Adrenal gland (tissue), 12 donors: Measurements from ENCODE around the gene C4orf33. TPM values are rescaled to one million over a fixed set of nuclear protein-coding genes. Genes with fewer than 3 reads are reported as not detected.

Source experiments
- DNase-seq, 7 donors: peaks; one replicate each; pipeline ENCODE4 v3.0.0-alpha.2; 2019 to 2020
- H3K27ac ChIP-seq, 5 donors: fragments of 200-600 bp; sonication (generic) in 4 of 5; 1 replicate in 3 of 5; 2 replicates in 2 of 5; pipeline versions ENCODE4 v1.5.1 to v1.8.0; 2016 to 2020; ENCODE audit warnings: mild to moderate bottlenecking in 1 of 5
- H3K27me3 ChIP-seq: fragments of 200-600 bp; 2 replicates; pipeline ENCODE4 v1.8.0; 2021
- H3K36me3 ChIP-seq, 2 donors: fragments of 200-600 bp; replicated peaks in 1 of 2; 1 replicate in 1 of 2; 2 replicates in 1 of 2; pipeline versions ENCODE4 v1.5.1 to v1.8.0; 2018 to 2022
- H3K4me1 ChIP-seq, 2 donors: fragments of 200-600 bp; replicated peaks in 1 of 2; 1 replicate in 1 of 2; 2 replicates in 1 of 2; pipeline versions ENCODE4 v1.5.1 to v1.8.0; 2018 to 2021
- H3K4me3 ChIP-seq, 4 donors: fragments of 200-600 bp; sonication (generic) in 3 of 4; one replicate each; pipeline ENCODE4 v1.5.1; 2016 to 2018
- H3K9me3 ChIP-seq, 3 donors: fragments of 200-600 bp; sonication (generic) in 1 of 3; replicated peaks in 1 of 3; 1 replicate in 2 of 3; 2 replicates in 1 of 3; pipeline versions ENCODE4 v1.5.1 to v1.8.0; 2016 to 2021
- POLR2A ChIP-seq, 2 donors: fragments of 450-650 bp; IDR thresholded peaks; one replicate each; pipeline ENCODE4 v1.6.1; 2017; ENCODE audit warnings: antibody characterized with exemption in 2 of 2, mild to moderate bottlenecking in 2 of 2, moderate library complexity in 1 of 2
- WGBS, 4 donors: extraction: QIAGEN DNeasy Blood & Tissue Kit in 2 of 4; methylation state at CpG; one replicate each; pipeline versions ENCODE4 v1.1.5 to v1.1.7; 2013 to 2017; 5-methylcytosine and 5-hydroxymethylcytosine counted together
- intact Hi-C, 2 donors: fragments of 100-400 bp; cut with DNase I; formaldehyde crosslinking; loops; one replicate each; pipeline versions ENCODE4 v1.14.1 to v1.15.0; 2022 to 2023
- polyA plus RNA-seq, 3 donors: library from polyadenylated mRNA; stranded (reverse); fragments of 200-250 nt in 2 of 3; fragments of 350-450 nt in 1 of 3; fragmentation: Illumina TruSeq in 1 of 3; extraction: RNeasy Lipid Tissue Mini Kit (QIAGEN cat#74804) in 1 of 3; gene quantifications; one replicate each; pipeline ENCODE4 v1.2.3, GENCODE V29; 2013 to 2014
- total RNA-seq, 9 donors: library from RNA; depleted of rRNA in 4 of 9; stranded (reverse); fragments of >200 nt in 4 of 9; fragments of 120-200 nt in 1 of 9; fragmentation: NEBNext Ultra II Directional in 1 of 9; extraction: Animal tissue kit (Norgen Biotek cat#: 25700) in 1 of 9; gene quantifications; one replicate each; pipeline versions ENCODE4 v1.1.0 to v1.2.4, GENCODE V29; 2013 to 2023
- TF ChIP-seq, protein P1 (sequence below), 6 experiments: fragments of 450-650 bp in 4 of 6; fragments of 200-600 bp in 2 of 6; sonication (generic) in 1 of 6; IDR thresholded peaks; 1 replicate in 5 of 6; 2 replicates in 1 of 6; pipeline versions ENCODE4 v1.5.1 to v1.8.0; 2016 to 2021; ENCODE audit warnings: antibody characterized with exemption in 6 of 6, mild to moderate bottlenecking in 2 of 6, moderate library complexity in 1 of 6
- donor health status: healthy with polysubstance abuse.
- donor health status: Bipolar disorder and iron deficiency.
- donor health status: DM: yes; HTN: yes; CAD: no.
- donor health status: DM: no; HTN: no; CAD: no.
- donor health status: DM: no; HTN: no; CAD: no.
- donor health status: DM: yes; HTN: yes; CAD: no.

C4orf33 gene
- total and polyA plus RNA-seq, 12 donors = 8.4 to 30.0 (median 11.3) TPM

- H3K27me3 ChIP-seq = no peaks in the 10 kb centered on the region
- TF ChIP-seq, protein P1, sequence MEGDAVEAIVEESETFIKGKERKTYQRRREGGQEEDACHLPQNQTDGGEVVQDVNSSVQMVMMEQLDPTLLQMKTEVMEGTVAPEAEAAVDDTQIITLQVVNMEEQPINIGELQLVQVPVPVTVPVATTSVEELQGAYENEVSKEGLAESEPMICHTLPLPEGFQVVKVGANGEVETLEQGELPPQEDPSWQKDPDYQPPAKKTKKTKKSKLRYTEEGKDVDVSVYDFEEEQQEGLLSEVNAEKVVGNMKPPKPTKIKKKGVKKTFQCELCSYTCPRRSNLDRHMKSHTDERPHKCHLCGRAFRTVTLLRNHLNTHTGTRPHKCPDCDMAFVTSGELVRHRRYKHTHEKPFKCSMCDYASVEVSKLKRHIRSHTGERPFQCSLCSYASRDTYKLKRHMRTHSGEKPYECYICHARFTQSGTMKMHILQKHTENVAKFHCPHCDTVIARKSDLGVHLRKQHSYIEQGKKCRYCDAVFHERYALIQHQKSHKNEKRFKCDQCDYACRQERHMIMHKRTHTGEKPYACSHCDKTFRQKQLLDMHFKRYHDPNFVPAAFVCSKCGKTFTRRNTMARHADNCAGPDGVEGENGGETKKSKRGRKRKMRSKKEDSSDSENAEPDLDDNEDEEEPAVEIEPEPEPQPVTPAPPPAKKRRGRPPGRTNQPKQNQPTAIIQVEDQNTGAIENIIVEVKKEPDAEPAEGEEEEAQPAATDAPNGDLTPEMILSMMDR (IDR thresholded peaks at IDR 0.05) = no peak
- TF ChIP-seq POLR2A (IDR thresholded peaks at IDR 0.05) = no peak
- no peak overlapping the region for H3K27ac ChIP-seq
- intact Hi-C loops = no loop called here
- 80 to 89% (median 88%) methylated on average over 3 of the region's 3 CpGs for WGBS, 4 donors
- no peak for DNase-seq
- H3K36me3 ChIP-seq = no peaks in the 10 kb centered on the region
- H3K4me3 ChIP-seq = no peak overlapping the region
- no peaks in the 10 kb centered on the region for H3K4me1 ChIP-seq
- H3K9me3 ChIP-seq = no peaks in the 10 kb centered on the region
These were observed 14.2 kb downstream of the C4orf33 start for GRCh38 chr4:129109965-129110824.

- WGBS, 4 donors = 87 to 94% (median 91%) methylated on average over 3 of the region's 3 CpGs
- TF ChIP-seq, protein P1 (IDR thresholded peaks at IDR 0.05) = no peak
- no peak for TF ChIP-seq POLR2A (IDR thresholded peaks at IDR 0.05)
- Histone ChIP-seq H3K27ac (no peak overlapping the region), H3K4me1 (no peaks in the 10 kb centered on the region), H3K27me3 (no peaks in the 10 kb centered on the region), H3K9me3 (no peaks in the 10 kb centered on the region), H3K36me3 (no peaks in the 10 kb centered on the region), H3K4me3 (no peak overlapping the region)
- intact Hi-C loops = no loop called here
- DNase-seq = no peak
These were observed 15.0 kb downstream of the C4orf33 start for GRCh38 chr4:129110931-129111330.

GRCh38 chr4:129111919-129112318 is 16.0 kb downstream of the C4orf33 start:
- no peak overlapping the region for H3K4me3 ChIP-seq
- no peak for TF ChIP-seq POLR2A (IDR thresholded peaks at IDR 0.05)
- TF ChIP-seq, protein P1 (IDR thresholded peaks at IDR 0.05) = no peak
- no peak for DNase-seq
- no peaks in the 10 kb centered on the region for H3K27me3 ChIP-seq
- intact Hi-C loops = no loop called here
- no peaks in the 10 kb centered on the region for H3K36me3 ChIP-seq
- no peak overlapping the region for H3K27ac ChIP-seq
- no peaks in the 10 kb centered on the region for H3K9me3 ChIP-seq
- H3K4me1 ChIP-seq = no peaks in the 10 kb centered on the region

- intact Hi-C loops = no loop called here
- WGBS, 4 donors = 26 to 44% (median 31%) methylated on average over 1 of the region's 1 CpG
- Histone ChIP-seq H3K9me3 (no peaks in the 10 kb centered on the region), H3K36me3 (no peaks in the 10 kb centered on the region), H3K4me3 (no peak overlapping the region), H3K27ac (no peak overlapping the region), H3K4me1 (no peaks in the 10 kb centered on the region), H3K27me3 (no peaks in the 10 kb centered on the region)
- TF ChIP-seq, protein P1 (IDR thresholded peaks at IDR 0.05) = no peak
- no peak for TF ChIP-seq POLR2A (IDR thresholded peaks at IDR 0.05)
- DNase-seq = no peak
These were observed 17.5 kb downstream of the C4orf33 start for GRCh38 chr4:129113434-129113833.
